Tibial nerve (tissue), 3 donors: ENCODE measurements around the gene LEMD2.

Experiments used
- EP300 ChIP-seq, 2 donors: sonication (generic); formaldehyde crosslinking; IDR thresholded peaks; one replicate each; pipeline ENCODE4 v1.6.1; 2017; ENCODE audit warnings: antibody characterized with exemption in 2 of 2, mild to moderate bottlenecking in 1 of 2
- POLR2A ChIP-seq, 2 donors: fragments of 450-650 bp; IDR thresholded peaks; one replicate each; pipeline ENCODE4 v1.6.1; 2017; ENCODE audit warnings: antibody characterized with exemption in 2 of 2, mild to moderate bottlenecking in 2 of 2, moderate library complexity in 2 of 2

DNA sequence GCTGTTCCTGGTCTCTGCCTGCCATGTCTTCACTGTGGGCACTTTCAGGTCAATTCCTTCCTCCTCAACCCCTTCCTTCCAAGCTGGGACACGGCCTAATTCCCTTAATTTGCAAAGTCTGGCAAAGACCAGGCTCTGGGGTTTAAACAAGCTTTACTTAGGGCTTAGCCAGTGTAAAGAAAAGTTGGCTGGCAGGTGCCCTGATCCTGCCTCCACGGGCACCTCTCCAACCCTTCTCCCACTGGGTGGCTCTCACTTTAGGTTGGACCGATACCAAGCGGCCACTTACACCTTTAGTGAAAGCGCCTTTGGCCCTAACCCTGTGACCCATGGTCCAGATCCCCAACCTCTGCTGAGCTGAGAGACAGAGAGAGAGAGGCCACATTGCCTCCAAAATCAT, 28.6 kb upstream of the LEMD2 start:
- no peak for TF ChIP-seq POLR2A (IDR thresholded peaks at IDR 0.05)
- no peak for TF ChIP-seq EP300 (IDR thresholded peaks at IDR 0.05)
